GM21526 (cell line): Measurements from ENCODE around the gene ZDHHC1.

ENCODE experiments used
- ATAC-seq: cut with Tn5 transposase; IDR thresholded peaks from one replicate; pipeline ENCODE4 v1.9.1; 2021; ENCODE audit warnings: moderate library complexity; ENCODE audit not compliant: unreplicated experiment, low FRiP score

The ZDHHC1 gene, protein sequence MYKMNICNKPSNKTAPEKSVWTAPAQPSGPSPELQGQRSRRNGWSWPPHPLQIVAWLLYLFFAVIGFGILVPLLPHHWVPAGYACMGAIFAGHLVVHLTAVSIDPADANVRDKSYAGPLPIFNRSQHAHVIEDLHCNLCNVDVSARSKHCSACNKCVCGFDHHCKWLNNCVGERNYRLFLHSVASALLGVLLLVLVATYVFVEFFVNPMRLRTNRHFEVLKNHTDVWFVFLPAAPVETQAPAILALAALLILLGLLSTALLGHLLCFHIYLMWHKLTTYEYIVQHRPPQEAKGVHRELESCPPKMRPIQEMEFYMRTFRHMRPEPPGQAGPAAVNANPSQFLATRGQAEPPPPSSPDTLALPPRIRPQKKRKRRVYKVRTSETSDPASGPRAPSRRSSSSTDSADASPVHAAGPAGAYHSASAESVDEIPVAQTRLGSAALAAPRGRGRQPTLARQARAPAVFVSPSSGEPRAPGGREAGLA

DNA sequence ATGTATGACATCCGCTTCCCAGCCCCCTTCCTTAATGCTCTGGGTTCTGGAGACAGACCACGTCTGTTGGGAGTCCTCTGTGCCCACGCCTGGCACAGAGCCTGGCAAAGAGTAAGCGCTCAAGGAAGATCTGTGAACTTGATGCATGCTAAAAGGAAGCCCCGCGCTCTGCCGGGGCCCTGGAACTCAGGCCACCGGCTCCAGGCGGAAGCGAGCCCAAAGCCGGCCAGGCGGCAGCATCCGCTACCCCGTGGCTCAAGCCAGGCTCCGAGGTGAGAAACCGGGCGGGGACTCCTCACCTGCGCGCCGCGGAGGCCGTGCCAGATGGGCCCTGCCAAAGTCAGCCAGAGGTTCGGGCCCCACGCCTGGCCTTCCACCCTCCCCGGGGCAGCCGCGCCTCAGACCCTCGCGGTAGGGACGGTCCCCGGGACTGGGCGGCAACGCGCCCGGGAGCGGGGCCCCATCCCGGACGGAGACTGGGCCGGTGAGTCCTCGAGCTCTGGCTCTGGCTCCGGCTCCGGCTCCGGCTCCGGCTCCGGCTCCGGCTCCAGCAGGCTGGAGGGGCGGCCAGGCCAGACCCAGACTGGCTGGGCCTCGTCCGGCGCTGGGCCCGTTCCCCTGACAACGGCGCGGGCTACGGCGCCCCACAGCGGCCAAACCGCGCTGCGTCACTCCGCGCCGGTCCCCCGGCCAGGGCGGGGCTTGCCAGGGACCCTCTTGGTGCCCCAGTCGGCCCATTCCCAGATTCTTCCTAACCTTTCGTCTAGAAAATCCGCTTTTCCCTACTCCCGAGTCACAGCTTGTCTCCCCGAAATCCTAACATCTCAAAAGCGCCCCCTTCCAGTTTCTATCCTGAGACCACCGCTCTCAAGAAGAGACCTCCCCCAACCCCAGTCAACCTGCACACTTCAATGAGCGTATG, at the start of gene ZDHHC1:
Gene ZDHHC1 (minus strand): TSS at position 606 of the 922 bp plus-strand sequence. CDS start 8,702 bp downstream, outside the sequence.
- no peak for ATAC-seq

DNA sequence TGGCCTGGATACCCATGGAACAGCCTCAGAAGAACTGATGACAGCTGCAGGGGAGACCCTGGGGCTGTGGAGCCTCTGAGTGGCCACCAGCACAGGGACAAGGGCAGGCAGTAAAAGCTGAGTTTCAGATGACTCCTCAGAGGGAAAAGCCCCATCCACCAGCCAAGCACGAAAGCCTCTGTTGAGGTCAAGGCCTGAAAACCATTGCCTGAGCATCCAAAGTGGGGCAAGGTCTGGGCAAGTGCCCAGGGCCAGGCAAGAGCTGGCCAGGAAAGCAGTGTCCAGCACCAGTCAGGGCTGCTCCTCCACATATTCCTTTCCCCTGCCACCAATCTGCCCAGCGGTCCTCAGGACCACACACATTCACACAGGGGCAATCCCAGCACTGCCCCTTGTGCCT, 48.3 kb upstream of the ZDHHC1 start:
- ATAC-seq, result no peak

DNA sequence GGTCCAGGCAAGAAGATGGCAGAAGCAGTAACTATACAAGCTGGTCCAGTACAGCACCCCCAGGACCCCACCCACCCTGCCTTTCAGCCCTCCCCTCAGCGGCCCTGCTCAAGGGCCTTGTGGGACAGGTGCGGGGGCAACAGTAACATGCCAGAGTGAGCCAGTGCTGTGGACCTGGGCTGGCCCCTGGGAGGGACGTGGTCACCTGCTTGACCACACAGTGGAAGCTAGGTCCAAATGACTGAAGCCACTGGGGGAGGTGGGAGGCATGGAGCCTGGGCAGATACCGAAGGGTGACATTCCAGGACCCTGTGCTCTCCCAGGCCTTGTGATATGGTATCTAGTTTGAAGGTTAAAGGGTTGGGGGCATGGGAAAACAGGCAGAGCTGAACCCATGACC, 47.4 kb upstream of the ZDHHC1 start:
- no peak for ATAC-seq

DNA sequence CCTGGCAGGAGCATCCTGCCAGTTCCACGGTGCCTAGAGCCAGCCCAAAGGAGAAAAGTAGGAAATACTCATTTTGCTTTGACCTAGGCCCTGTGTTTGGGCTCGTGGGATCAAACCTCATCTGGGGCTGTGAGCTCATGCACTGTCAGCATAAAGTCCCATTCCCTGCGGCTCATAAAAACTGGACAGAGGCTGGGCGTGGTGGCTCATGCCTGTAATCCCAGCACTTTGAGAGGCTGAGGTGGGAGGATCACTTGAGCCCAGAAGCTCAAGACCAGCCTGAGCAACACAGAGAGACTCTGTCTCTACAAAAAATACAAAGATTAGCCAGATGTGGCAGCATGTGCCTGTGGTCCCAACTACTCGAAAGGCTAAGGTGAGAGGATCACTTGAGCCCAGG, 46.8 kb upstream of the ZDHHC1 start:
- no peak for ATAC-seq

DNA sequence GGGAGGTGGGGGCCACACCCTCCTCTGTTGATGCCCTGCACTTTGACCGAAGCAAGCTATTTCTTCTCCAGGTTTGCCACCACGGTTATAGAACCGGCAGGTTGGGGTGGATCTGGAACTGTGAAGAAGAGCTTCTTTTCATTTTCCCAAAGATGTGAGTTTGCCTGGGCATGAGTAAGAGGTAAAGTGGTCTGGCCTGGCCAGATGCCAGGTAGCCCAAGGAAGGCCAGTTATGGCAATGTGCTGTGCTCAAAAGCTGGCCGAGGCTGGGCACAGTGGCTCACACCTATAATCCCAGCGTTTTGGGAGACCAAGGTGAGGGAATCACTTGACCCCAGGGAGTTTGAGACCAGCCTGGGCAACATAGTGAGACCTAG, 46.0 kb upstream of the ZDHHC1 start:
- ATAC-seq, result no peak

DNA sequence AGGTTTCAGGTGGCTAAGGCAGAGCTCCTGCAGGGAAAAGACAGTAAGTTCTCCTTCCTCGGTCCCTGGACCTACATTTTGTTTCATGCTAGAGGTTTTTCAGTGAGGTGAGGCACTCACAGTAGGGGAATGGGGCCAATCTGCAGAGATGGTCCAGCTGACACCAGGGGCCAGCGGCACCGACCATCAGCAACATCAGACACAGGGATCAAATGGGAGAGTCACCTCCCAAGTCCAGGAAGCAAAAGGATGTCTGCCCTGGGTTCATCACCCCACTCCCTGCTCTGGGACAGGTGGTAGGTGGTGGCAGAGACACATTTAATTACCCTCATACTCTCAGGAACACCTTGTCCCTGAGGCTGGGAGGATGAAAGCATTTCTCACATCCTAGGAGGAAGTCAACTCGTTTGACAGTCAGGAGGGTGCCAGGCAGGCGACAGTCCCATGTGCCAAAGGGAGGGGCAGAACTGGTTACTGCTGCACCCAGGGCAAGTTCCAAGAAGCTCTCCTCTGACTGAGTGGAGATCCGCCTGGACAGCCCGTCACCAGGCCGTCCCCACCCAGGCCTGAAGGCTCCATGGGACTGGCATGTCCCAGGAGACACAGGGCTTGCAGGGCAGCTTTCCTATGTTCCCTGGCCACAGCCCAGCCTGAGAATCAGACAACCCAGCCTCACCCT, 45.5 kb upstream of the ZDHHC1 start:
- ATAC-seq, result no peak

DNA sequence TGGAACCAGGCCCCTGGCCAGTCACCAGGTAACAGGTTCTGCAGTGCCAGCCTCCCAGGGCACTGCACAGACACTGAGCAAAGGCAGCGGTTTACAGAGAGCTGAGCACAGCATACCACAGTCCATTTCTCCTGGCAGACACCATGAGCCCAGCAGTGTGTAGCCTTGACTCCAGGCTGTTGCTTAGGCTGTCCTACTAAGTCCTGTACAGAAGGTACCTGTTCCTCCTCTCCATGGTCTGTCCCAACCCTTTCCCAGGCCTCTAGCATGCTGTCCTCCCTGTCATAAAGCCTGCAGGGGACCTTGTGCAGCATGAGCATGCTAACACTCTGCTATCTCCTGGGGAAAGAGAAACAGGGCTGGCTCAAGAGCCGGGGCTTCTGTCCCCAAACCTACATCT, 44.7 kb upstream of the ZDHHC1 start:
- ATAC-seq, result no peak

DNA sequence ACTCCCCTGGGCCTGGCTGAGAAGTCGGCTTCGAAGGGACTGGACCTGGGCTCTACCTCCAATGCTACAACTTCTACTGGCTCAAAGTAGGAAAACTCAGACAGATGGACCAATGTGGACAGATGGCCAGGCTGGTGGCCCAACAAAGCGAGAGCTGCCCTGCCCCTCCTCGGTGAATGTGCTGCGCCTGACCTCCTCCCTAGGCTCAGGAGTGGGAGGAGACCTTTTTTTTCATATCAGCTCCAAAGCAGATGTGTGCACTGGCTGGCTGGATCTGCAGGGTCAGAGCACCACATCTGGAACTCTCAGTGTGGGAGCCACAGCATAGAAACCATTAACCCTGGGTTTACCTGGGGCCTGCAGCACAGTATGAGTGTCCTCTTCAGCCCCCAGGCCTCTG, 43.9 kb upstream of the ZDHHC1 start:
- no peak for ATAC-seq

DNA sequence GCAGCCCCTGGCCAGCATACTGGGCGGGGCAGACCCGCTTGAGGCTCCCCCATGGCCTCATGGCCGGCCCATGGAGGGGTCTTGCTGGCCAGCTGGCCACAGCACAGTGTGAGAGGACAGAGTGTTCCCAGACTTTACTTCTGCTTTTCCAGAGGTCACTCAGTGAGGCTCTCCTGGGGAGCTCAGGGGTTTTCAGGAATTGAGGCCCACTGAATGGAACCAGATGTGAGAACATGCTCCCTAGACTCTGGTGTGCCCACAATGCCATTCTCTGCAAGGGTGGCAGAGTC, 43.5 kb upstream of the ZDHHC1 start:
- no peak for ATAC-seq

DNA sequence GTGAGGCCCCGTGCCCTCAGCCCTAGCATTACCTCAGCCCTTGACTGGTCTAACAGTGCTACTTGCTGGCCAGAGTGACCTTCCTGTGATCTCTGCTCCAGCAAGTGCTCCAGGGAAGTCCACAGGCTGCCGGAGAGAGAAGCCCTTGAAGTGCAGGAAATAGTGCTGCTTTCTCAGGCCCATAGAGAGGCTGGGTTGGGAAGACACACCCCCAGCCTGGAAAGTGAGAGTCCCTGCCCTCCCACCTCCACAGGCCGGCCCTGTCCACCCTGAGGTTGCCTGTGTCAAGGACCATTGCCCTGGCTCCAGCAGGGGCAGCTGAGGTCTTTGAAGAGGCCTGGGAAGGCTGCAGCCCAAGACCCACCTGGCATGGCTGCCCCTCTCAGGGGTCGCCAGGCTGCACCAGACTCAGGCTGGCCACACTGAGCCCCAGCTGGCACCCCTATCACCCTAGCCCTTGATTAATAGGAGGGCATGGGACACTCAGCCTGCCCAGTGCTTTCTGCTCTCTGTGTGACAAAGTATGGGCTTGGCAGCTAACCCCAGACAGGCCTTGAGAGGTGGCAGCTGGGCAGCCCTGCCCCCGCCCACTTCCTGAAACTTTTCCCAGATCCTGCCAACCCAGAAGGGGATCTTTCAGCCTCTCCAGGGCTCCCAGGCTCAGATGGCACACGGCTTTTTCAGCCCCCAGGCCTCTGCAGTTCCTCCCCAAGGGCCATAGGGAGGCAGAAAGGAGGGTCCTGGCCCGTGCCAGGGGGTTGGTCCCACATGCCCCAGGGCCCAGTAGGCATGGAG, 43.0 kb upstream of the ZDHHC1 start:
- ATAC-seq, result no peak

DNA sequence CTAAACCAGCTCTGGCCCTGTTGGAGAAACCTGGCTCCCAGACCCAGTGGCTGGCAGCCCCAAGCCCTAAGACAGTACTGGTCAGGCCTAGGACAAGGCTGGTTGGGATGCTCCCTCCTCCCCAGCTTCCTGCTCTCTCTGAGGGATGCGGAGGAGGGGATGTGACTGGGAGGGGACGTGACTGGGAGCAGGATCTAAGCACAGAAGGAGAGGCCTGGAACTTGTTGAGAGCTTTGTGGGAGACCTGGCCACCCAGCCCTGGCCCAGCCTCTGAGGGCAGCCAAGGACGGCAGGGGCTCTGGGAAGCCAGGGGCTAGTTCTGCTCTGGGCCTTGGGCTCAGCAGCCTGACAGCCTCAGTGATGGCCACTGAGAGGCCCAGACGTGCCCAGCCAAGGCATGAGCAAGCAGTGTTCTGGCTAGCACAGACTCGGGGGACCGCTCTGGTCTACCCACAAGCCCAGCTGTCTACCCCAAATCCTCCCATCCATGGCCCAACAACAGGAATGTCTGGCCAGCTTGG, 41.9 kb upstream of the ZDHHC1 start:
- no peak for ATAC-seq

DNA sequence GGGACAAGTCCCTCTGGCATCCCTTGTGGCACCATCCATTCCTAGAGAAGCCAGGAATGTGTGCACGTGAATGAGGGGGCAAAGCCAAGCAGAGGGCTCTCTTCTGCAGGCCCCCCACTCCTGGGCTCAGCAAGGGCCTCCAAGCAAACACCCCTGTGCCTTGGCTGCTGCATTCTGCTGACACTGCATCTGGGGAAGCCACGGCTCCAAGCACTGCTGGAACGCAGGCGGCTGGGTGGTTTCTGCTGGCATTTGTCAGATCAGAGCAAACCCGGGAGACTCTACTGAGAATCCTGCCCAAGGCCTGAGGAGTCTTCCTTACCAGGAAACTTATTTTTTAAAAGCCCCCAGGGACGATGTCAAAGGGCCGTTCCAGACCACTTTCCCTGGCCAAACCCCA, 41.3 kb upstream of the ZDHHC1 start:
- ATAC-seq, result no peak

DNA sequence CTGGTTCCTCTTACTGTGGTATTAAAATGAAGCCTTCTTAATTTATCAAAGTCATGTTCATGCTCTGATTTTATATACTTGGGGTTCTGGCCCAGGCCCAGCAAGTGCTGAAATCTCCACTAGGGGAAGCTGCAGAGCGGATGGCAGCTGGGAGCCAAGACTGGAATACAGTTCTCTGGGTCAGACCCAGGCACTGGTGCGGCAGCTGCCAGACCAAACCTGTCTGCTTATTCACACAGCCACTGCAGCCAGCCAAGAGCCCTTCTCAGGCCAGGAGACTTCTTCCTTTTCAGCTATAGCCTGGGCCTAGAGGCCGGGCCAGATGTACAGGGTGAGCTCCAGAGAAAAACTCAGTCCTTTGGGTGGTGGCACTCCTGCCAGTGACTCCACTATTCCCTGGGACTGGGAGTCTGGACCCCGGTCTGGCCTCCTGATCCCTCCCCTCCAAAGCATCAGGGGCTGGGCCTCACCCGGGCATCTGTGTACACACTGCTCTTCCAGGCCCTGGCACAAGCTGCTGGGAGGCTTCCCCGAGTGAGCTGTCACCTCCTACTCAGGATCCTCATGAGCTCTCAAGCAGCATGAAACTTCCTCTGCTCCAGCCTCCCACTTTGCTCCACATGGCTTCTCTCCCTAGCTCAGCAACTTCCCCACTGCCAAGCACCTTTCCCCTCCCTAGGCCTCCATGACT, 40.3 kb upstream of the ZDHHC1 start:
- ATAC-seq, result no peak

DNA sequence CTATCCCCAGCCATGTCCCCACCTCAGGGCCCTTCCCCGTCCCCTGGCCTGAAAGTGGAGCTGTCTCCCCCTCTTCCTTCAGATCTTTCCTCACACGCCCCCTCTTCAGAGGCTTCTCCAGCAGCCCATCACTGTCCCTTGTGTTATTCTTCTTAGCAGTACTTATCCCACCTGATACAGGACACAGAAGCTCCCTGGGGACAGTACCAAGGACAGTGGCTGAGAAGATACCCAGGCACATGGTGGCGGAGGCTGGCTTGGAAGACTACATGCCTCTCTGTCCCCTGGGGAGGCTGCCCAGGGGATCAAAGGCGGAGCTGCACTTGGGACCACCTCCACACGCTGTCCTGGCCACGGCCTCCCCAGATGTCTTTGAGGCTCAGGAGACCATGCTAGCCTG, 38.6 kb upstream of the ZDHHC1 start:
- ATAC-seq, result no peak

DNA sequence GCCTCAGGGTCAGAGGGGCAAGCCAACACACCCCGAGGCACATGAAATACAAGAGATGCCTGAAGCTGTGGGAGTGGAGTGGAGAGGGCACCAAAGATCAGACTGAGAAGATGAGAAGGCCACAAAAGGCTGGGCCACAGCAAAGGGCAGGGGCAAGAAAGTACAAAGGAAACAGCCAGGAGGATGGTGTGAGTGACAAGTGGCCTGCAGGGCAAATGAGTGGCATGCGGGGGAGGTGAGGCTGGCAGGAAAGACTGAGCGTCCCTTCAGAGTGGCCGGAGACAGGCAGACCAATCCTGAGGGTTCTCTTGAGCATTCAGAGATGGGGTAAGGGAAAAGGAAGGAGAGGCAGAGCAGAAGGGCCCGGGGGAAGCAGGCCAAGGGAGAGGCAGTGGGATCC, 37.8 kb upstream of the ZDHHC1 start:
- ATAC-seq, result no peak

DNA sequence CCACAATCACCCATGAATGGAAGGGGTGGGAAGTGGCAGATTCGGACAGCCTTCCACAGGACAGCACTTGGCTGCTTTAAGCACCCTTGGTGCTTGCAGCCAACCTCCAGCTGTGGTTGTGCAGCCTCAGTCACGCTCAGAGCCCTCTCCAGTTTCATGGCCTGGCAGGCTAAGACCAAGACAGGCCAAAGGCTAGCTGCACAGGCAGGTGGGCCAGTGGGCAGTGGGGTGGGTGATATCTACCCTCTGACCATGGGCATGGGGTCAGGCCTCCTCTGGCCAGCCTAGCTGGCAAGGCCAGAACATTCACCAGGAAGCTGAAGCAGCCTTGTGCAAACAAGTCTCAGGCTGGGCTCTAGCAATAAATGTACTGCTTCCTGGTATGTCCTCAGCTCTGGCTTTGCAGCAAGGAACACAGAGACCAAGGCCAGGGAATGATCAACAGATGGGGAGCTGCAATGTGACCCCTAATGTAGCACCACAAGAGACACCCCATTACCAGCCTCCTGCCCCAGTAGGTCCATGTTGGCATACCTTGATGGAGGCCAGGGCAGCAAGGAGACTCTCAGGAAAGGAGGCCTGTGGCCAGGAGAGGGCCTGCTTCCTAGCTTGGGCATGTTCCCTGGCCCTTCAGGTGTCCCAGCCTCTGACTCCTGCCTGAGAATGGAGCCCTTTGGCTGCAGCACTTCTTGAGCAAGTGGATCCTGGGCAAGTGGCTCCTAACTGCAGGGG, 35.6 kb upstream of the ZDHHC1 start:
- no peak for ATAC-seq

DNA sequence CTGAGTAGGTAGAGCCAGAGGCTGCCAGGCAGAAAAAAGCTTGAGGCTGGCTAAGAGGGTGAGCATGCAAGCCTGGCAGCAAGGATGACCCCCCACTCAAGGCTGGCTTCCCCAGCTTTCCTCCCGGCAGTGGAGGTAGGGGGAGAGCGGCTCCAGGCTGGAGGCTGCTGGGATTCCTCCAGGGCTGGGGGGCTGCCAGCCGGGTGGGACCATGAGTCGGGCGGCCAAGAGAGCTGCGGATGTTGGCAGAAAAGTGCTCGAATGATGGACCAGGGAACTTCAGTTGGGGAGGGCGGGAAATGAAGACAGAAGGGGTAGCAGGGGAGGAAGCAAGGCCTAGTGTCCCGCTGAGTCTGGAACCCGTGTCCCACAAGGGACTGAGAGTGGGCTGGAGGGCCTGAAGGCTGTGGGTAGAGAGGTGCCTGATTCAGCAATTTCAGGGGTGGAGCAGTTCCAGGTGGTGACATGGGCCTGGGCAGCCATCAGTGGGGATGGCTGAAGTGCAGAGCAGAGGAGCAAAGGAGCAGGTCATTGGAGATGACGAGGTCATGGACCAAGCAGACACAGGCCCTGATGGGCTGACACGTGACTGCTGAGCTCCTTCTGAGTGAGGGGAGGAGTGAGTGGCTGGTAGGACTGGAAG, 34.9 kb upstream of the ZDHHC1 start:
- no peak for ATAC-seq

DNA sequence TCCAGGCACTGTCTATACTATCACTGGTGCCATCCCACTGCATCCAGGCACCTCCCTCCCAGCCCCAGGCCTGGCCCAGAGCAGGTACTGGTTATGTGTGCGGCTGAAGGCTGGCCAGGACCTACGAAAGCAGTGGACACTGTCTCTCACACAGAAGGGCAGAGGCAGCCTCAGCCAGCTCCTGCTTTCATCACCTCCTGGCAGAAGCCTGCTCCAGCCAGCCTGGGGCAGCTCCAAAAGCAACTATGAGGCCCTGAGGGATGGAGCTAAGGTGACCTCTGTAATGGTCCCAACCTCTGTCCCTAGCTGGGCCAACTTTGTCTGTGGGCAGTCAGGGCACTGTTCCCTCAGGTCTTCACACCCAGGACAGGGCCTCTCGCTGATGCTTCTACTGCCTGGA, 33.5 kb upstream of the ZDHHC1 start:
- no peak for ATAC-seq
